ENCODE data around the gene MPDZ. TPM values are rescaled to one million over a fixed set of nuclear protein-coding genes. Genes with fewer than 3 reads are reported as not detected.

MPDZ gene
- total RNA-seq, 2 donors from 2014 or later: 2.3 to 8.1 TPM

GRCh38 chr9:13163287-13163686, 116.2 kb downstream of the MPDZ start:
- no peaks in the 10 kb centered on the region for H3K4me1 ChIP-seq
- TF ChIP-seq, protein P1, sequence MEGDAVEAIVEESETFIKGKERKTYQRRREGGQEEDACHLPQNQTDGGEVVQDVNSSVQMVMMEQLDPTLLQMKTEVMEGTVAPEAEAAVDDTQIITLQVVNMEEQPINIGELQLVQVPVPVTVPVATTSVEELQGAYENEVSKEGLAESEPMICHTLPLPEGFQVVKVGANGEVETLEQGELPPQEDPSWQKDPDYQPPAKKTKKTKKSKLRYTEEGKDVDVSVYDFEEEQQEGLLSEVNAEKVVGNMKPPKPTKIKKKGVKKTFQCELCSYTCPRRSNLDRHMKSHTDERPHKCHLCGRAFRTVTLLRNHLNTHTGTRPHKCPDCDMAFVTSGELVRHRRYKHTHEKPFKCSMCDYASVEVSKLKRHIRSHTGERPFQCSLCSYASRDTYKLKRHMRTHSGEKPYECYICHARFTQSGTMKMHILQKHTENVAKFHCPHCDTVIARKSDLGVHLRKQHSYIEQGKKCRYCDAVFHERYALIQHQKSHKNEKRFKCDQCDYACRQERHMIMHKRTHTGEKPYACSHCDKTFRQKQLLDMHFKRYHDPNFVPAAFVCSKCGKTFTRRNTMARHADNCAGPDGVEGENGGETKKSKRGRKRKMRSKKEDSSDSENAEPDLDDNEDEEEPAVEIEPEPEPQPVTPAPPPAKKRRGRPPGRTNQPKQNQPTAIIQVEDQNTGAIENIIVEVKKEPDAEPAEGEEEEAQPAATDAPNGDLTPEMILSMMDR (IDR thresholded peaks at IDR 0.05): no peak
- H3K9ac ChIP-seq (ENCODE audit: low read depth in 2 of 2, low read length in 2 of 2): no peak overlapping the region
- no peaks in the 10 kb centered on the region for H3K36me3 ChIP-seq
- DNase-seq: no peak
- H3K4me3 ChIP-seq: no peak overlapping the region
- intact Hi-C loops (cut with DNase I): no loop called here
- H3K27me3 ChIP-seq: no peaks in the 10 kb centered on the region
- no peak overlapping the region for H3K27ac ChIP-seq
- no peaks in the 10 kb centered on the region for H3K9me3 ChIP-seq

GRCh38 chr9:13160051-13160450, 119.4 kb downstream of the MPDZ start:
- no peak overlapping the region for H3K4me3 ChIP-seq
- H3K27me3 ChIP-seq: no peaks in the 10 kb centered on the region
- H3K27ac ChIP-seq: no peak overlapping the region
- no peaks in the 10 kb centered on the region for H3K36me3 ChIP-seq
- TF ChIP-seq, protein P1 (IDR thresholded peaks at IDR 0.05): no peak
- intact Hi-C loops (cut with DNase I): no loop called here
- H3K9ac ChIP-seq (ENCODE audit: low read depth in 2 of 2, low read length in 2 of 2): no peak overlapping the region
- no peaks in the 10 kb centered on the region for H3K9me3 ChIP-seq
- DNase-seq: no peak
- no peaks in the 10 kb centered on the region for H3K4me1 ChIP-seq

DNA sequence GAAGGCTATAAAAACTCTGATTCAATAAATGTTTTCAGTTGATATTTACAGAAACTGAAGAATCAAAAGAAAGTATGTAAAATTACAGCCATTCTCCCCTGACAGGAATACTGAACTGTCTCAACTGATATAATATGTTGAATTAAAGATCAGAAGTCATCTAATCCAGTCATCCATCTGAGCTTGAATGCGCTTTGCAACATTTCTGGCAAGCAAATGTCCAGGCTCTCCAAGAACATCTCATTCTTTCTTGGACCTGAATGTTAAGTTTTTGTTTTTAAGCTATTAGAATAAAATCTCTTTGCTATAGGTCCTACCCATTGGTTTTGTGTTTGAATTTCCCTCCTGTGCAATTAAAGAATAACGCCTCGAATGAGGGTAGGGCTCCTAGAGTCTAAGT, 120.5 kb downstream of the MPDZ start:
- no peak overlapping the region for H3K9ac ChIP-seq (ENCODE audit: low read depth in 2 of 2, low read length in 2 of 2)
- H3K27ac ChIP-seq: no peak overlapping the region
- H3K4me1 ChIP-seq: no peaks in the 10 kb centered on the region
- H3K27me3 ChIP-seq: no peaks in the 10 kb centered on the region
- no peaks in the 10 kb centered on the region for H3K36me3 ChIP-seq
- TF ChIP-seq, protein P1 (IDR thresholded peaks at IDR 0.05): no peak
- no peaks in the 10 kb centered on the region for H3K9me3 ChIP-seq
- DNase-seq: no peak
- H3K4me3 ChIP-seq: no peak overlapping the region
- intact Hi-C loops (cut with DNase I): loop anchor here (10.0 kb wide), 1 partner anchor 64 kb away; no protein-coding TSS in a partner anchor

- no peak for DNase-seq
- Histone ChIP-seq H3K4me1 (no peaks in the 10 kb centered on the region), H3K36me3 (no peaks in the 10 kb centered on the region), H3K9ac (ENCODE audit: low read depth in 2 of 2, low read length in 2 of 2) (no peak overlapping the region), H3K27me3 (no peaks in the 10 kb centered on the region), H3K27ac (no peak overlapping the region), H3K4me3 (no peak overlapping the region), H3K9me3 (no peaks in the 10 kb centered on the region)
- TF ChIP-seq, protein P1 (IDR thresholded peaks at IDR 0.05): no peak
- intact Hi-C loops (cut with DNase I): loop anchor here (10.0 kb wide), 1 partner anchor 57 kb away; no protein-coding TSS in a partner anchor
These were observed 128.0 kb downstream of the MPDZ start for GRCh38 chr9:13151489-13151888.

DNA sequence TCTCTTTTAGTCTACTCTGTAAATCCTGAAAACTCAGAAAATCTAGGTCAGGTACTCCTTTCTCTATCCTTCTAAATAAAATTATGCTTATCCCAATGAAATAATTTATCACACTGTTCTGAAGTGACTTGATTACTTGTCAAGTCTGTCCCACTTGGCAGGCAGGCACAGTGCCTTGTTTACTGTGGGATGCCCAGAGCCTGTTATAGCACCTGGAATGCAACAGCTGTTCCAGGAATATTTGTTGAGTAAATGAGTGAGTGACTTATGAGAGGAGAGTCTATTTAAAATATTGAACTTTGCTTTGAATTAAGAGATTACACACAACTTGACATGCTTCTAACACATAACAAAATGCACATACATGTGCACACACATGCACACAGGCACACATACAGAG, 130.0 kb downstream of the MPDZ start:
- Histone ChIP-seq H3K9me3 (no peaks in the 10 kb centered on the region), H3K9ac (ENCODE audit: low read depth in 2 of 2, low read length in 2 of 2) (no peak overlapping the region), H3K4me3 (no peak overlapping the region), H3K27ac (no peak overlapping the region), H3K4me1 (no peaks in the 10 kb centered on the region), H3K27me3 (no peaks in the 10 kb centered on the region), H3K36me3 (no peaks in the 10 kb centered on the region)
- DNase-seq: no peak
- intact Hi-C loops (cut with DNase I): no loop called here
- TF ChIP-seq, protein P1 (IDR thresholded peaks at IDR 0.05): no peak

Data from colonic mucosa (tissue), 4 donors.